Measurements from ENCODE around the gene ADGRD1.
"Not testable (repeated sequence)": the region's sequence is repeated elsewhere in the genome, so short reads cannot be mapped to it uniquely, and the experiment has no call there.

The ADGRD1 gene

DNA sequence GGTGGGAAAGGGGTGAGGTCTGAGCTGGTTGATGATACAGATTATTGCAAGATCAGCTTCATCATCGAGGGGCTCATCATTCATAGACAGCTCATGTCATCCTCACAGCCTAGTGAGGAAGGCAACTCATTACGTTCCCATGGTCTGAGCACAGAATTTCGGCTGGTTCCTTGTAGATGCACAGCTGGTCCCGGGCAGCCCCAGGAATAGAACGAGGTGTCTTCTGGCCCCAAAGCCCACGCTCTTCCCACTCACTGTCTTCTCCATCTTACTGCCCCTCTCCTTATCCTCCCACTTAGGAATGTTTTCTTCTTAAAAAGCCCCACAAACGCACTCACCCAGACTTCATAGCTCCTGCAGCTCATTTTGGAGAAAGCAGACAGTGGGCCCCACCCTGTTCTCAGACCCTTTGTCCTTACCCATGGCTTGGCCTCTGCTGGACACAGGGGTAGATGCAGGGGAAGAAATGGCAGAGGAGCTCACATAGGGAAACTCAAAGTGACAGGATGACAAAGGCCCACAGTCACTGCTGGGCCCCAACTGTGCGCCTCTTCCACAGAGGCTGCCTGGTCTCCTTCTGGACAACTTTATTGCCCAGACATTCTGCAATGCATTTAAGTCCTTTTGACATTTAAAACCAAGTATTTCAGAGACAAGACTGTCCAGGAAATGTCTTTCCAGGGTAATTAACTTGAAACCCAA, 162.2 kb downstream of the ADGRD1 start:
- H3K4me1 ChIP-seq (ENCODE audit: control insufficient read depth, insufficient read depth, low read length), result no peaks in the 10 kb centered on the region

DNA sequence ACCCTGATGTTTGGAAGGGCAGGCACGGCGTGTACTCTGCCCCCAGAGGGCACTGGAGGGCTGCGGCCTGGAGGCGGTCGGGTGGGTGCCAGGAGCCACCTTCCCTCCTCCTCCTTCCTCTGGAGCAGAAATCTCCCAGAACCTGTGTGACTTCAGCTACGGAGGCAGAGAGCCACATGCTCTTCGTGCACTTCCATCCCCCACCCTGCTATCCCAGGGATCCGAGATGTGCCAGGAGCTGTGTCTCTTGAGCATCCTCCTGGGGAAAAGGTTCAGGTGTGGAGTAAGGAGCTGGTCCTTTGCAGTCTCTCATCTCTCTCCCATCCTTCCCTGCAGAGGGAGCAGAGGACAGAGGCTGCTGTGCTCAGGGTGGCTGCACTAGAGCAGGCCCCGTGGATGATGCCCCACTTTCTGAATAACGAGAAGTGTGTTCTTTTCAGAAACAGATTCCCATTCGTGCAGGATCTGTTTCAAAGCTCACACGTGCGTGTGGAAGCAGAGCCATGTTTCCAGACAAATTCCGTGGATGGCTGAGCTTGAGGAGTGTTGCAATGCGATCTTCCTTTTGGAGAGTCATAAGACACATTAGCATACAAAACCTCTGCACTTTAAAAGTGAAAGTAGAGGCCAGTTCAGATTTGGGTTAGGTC, 162.9 kb downstream of the ADGRD1 start:
- Histone ChIP-seq H3K4me2 (ENCODE audit: low read length) (no peak overlapping the region), H3K4me3 (ENCODE audit: low read length) (no peak overlapping the region), H3K27me3 (ENCODE audit: control insufficient read depth, insufficient read depth, low read length) (no peaks in the 10 kb centered on the region), H3K36me3 (ENCODE audit: insufficient read depth, low read length) (no peaks in the 10 kb centered on the region), H3K9me3 (replicated peaks; ENCODE audit: low read length) (peaks cover 9% of the 10 kb centered on the region), H3K4me1 (ENCODE audit: control insufficient read depth, insufficient read depth, low read length) (no peaks in the 10 kb centered on the region), H3K9ac (ENCODE audit: low read depth, low read length) (no peak overlapping the region)

More for the DNA sequence above, 162.2 kb downstream of the ADGRD1 start:
- peaks cover 9% of the 10 kb centered on the region for H3K9me3 ChIP-seq (replicated peaks; ENCODE audit: low read length)
- H3K27me3 ChIP-seq (ENCODE audit: control insufficient read depth, insufficient read depth, low read length), result no peaks in the 10 kb centered on the region
- H3K36me3 ChIP-seq (ENCODE audit: insufficient read depth, low read length), result no peaks in the 10 kb centered on the region
- H3K4me3 ChIP-seq (ENCODE audit: low read length), result no peak overlapping the region
- no peak overlapping the region for H3K9ac ChIP-seq (ENCODE audit: low read depth, low read length)
- no peak overlapping the region for H3K4me2 ChIP-seq (ENCODE audit: low read length)

DNA sequence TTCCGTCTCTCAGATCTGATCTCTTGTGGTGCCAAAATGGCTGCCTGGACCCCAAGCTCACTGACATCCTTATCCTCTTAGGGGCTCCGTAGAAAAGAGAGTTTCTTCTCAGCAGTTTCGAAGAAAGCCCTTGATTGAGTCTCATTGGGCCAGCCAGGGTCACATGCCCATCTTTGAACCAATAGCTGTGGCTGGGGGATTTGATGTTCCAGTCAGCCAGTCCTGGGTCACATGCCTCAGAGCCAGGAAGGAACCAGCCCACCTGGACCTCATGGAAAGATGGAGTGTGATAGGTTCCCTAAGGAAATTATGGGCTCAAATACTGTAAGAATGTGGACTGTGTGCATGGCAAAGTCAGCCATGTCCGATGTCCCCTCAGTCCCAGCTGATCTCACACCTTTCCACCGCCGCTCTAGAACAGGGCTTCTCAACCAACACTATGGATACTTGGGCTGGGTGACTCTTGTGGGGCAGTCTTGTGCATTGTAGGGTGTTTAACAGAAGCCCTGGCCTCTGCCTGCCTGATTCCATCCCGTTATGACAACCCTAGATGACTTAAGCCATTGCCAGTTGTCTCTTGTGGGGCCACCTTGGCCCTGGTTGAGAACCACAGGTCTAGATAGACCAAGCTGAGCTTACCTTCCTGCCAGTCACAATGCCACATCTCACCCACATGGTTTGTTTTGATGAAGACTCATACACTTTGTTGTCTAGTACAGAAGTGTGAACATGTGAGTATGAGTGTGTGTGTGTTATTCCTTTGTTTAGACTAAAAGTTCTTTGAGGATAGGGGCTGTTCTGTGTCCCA, 163.9 kb downstream of the ADGRD1 start:
- H3K9ac ChIP-seq (ENCODE audit: low read depth, low read length), result no peak overlapping the region
- H3K4me1 ChIP-seq (ENCODE audit: control insufficient read depth, insufficient read depth, low read length), result no peaks in the 10 kb centered on the region
- H3K4me2 ChIP-seq (ENCODE audit: low read length), result no peak overlapping the region
- H3K36me3 ChIP-seq (ENCODE audit: insufficient read depth, low read length), result no peaks in the 10 kb centered on the region
- H3K4me3 ChIP-seq (ENCODE audit: low read length), result no peak overlapping the region
- no peaks in the 10 kb centered on the region for H3K27me3 ChIP-seq (ENCODE audit: control insufficient read depth, insufficient read depth, low read length)
- H3K9me3 ChIP-seq (replicated peaks; ENCODE audit: low read length), result peaks cover 9% of the 10 kb centered on the region

DNA sequence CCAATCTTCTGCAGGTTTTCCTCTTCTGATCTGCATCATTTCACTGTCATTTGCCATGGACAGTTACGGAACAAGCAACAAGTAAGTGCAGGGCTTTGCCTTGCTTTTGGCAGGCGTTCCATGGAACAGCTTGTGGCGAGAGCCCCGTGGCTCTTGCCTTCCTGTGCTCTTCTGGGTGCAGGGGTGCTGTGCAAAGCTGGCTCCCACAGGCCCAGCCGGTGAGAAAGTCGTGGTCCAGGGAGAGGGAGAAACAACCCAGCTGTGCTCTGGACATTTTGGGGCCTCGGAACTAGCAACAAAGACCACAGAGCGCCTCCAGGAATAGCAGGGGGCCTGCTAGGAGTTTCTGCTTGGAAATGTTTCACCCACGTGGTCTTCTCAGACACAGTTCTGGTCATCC, 164.7 kb downstream of the ADGRD1 start:
- Histone ChIP-seq H3K4me2 (ENCODE audit: low read length) (no peak overlapping the region), H3K4me1 (ENCODE audit: control insufficient read depth, insufficient read depth, low read length) (no peaks in the 10 kb centered on the region), H3K9ac (ENCODE audit: low read depth, low read length) (no peak overlapping the region), H3K9me3 (replicated peaks; ENCODE audit: low read length) (peaks cover 9% of the 10 kb centered on the region), H3K4me3 (ENCODE audit: low read length) (no peak overlapping the region), H3K36me3 (ENCODE audit: insufficient read depth, low read length) (no peaks in the 10 kb centered on the region), H3K27me3 (ENCODE audit: control insufficient read depth, insufficient read depth, low read length) (no peaks in the 10 kb centered on the region)

DNA sequence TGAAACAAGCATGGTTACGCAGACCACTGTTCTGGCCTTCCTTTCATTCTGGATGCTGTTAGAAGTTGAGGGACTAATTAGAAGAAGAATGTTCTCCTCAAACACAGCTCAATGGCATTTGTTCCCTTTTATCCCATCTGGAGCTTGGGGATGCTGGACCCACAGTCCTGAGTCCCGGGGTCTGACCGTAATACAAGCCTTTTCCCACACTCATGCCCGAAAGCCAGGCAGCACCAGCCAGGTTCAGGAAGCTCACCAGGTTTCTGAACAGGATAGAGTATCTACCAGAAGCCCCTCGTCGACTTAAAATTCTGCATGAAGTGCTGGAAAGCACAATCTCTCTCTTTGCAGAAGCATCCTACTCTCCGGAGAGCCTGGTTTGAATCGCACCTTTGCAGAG, 165.6 kb downstream of the ADGRD1 start:
- H3K4me3 ChIP-seq (ENCODE audit: low read length); H3K4me1 ChIP-seq (ENCODE audit: control insufficient read depth, insufficient read depth, low read length); H3K36me3 ChIP-seq (ENCODE audit: insufficient read depth, low read length); H3K9me3 ChIP-seq (replicated peaks; ENCODE audit: low read length); H3K4me2 ChIP-seq (ENCODE audit: low read length); H3K27me3 ChIP-seq (ENCODE audit: control insufficient read depth, insufficient read depth, low read length); H3K9ac ChIP-seq (ENCODE audit: low read depth, low read length): not testable (repeated sequence)

DNA sequence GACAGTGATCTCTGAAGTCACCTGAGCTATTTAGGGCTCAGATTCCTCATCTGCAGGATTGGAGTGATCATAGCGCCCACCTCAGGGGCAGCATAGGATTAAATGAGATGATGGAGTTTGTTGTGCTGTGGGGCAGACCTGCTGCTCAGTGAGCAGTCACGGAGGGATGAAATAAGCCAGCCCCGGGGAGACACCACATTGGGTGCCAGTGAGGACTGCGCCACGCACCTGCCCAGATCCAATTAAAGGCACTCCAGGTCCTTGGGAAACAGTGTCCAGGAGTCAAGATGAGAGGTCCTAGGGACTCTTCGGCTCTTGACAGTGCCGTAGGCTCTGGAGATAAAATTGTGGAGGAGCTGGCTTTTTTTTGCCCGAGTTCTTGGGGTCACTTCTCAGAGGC, 166.2 kb downstream of the ADGRD1 start:
- peaks cover 9% of the 10 kb centered on the region for H3K9me3 ChIP-seq (replicated peaks; ENCODE audit: low read length)
- no peak overlapping the region for H3K9ac ChIP-seq (ENCODE audit: low read depth, low read length)
- H3K27me3 ChIP-seq (ENCODE audit: control insufficient read depth, insufficient read depth, low read length), result no peaks in the 10 kb centered on the region
- no peak overlapping the region for H3K4me2 ChIP-seq (ENCODE audit: low read length)
- H3K36me3 ChIP-seq (ENCODE audit: insufficient read depth, low read length), result no peaks in the 10 kb centered on the region
- H3K4me3 ChIP-seq (ENCODE audit: low read length), result no peak overlapping the region
- no peaks in the 10 kb centered on the region for H3K4me1 ChIP-seq (ENCODE audit: control insufficient read depth, insufficient read depth, low read length)

DNA sequence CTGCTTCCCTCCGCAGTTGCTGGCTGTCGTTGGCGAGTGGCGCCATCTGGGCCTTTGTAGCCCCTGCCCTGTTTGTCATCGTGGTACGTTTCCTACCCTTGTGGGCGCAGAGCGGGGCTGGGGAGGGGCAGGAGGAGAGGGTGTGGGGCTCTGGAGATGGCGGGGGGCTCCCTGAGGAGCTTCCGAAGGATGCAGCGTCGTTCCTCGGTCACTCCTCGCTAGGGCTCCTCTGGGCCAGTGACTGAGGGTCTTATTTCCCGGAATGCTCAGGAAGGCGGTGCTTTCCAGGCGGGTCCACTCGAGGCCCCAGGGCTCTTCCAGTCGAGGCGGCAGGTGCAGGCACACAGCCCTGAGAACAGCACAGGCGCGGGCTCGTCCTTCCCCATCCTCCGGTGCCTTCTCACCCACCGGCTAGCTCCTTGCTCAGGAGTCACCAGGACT, 167.1 kb downstream of the ADGRD1 start:
- H3K27me3 ChIP-seq (ENCODE audit: control insufficient read depth, insufficient read depth, low read length), result no peaks in the 10 kb centered on the region
- no peak overlapping the region for H3K4me3 ChIP-seq (ENCODE audit: low read length)
- H3K4me1 ChIP-seq (ENCODE audit: control insufficient read depth, insufficient read depth, low read length), result no peaks in the 10 kb centered on the region
- no peak overlapping the region for H3K4me2 ChIP-seq (ENCODE audit: low read length)
- peaks cover 9% of the 10 kb centered on the region for H3K9me3 ChIP-seq (replicated peaks; ENCODE audit: low read length)
- H3K36me3 ChIP-seq (ENCODE audit: insufficient read depth, low read length), result no peaks in the 10 kb centered on the region
- H3K9ac ChIP-seq (ENCODE audit: low read depth, low read length), result no peak overlapping the region

DNA sequence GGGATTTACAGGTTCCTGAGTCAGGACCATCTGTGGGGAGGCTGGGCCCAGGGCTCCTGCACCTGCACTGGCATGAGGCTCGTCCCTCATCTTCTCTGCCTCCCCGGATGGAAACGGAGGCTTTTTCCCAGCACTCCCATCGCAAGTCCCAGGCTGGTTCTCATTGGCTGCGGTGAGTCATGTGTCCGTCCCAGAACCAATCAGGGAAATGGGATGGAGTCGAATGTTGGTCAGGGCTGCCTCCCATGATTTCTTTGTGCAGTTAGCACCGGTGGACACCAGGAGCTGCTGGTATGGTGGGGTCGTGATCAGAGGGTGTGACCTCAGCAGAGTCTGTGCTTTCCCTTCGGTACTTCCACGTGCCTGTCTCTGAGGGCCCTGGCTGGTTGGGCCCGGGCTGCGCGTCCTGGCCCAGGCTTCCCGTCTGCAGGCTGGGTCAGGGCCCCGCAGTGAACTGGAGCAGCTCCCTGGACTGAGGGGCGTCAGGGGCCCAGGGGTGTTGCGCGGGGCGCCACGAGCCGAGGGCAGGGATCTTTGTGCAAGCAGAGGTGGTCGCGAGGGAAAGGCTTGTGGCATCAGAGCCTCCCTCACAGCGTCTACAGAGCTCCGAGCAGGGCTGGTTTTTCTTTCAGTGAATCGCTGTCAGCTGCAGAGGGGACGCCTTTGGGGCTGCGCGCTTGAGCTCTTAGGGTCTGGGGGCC, 168.1 kb downstream of the ADGRD1 start:
- no peaks in the 10 kb centered on the region for H3K36me3 ChIP-seq (ENCODE audit: insufficient read depth, low read length)
- no peak overlapping the region for H3K4me3 ChIP-seq (ENCODE audit: low read length)
- no peak overlapping the region for H3K9ac ChIP-seq (ENCODE audit: low read depth, low read length)
- H3K4me2 ChIP-seq (ENCODE audit: low read length), result no peak overlapping the region
- peaks cover 9% of the 10 kb centered on the region for H3K9me3 ChIP-seq (replicated peaks; ENCODE audit: low read length)
- no peaks in the 10 kb centered on the region for H3K27me3 ChIP-seq (ENCODE audit: control insufficient read depth, insufficient read depth, low read length)
- H3K4me1 ChIP-seq (ENCODE audit: control insufficient read depth, insufficient read depth, low read length), result no peaks in the 10 kb centered on the region

DNA sequence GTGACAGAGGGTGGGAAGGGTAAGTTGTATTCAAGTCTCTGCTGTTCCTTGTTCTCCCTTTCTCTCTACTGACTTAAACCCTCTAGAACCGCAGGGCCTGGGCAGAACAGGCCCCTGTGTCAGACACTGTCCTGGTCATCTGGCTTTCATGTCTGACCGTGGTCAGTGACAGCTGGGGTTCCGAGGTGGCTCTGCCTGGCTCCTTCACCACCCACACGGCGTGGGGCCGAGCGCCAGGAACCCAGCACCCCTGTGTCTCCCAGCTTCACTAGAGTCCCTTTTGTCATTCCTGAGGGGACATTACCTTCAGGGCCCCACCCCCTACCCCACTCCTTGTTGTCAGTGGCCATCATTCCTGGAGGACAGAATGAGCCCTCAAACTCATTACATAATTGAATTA, 168.9 kb downstream of the ADGRD1 start:
- Histone ChIP-seq H3K9me3 (replicated peaks; ENCODE audit: low read length) (peaks cover 9% of the 10 kb centered on the region), H3K4me3 (ENCODE audit: low read length) (no peak overlapping the region), H3K4me1 (ENCODE audit: control insufficient read depth, insufficient read depth, low read length) (no peaks in the 10 kb centered on the region), H3K36me3 (ENCODE audit: insufficient read depth, low read length) (no peaks in the 10 kb centered on the region), H3K9ac (ENCODE audit: low read depth, low read length) (no peak overlapping the region), H3K4me2 (ENCODE audit: low read length) (no peak overlapping the region), H3K27me3 (ENCODE audit: control insufficient read depth, insufficient read depth, low read length) (no peaks in the 10 kb centered on the region)

DNA sequence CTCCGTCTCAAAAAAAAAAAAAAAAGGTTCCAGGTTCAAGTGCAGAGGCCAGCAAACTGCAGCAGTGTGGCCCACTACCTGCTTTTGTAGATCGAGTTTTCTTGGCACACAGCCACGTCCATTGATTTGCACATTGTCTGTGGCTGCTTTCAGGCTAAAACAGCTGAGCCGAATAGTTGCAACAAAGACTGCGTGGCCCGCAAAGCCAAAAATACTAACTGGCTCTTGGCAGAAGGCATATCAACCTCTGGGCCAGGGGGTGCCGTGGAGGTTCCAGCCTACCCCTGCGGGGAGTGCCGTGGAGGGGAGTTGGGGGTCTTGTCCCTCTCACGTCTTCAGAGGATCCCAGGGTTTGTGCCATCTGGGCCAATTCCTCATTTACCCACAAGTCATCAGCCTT, 170.1 kb downstream of the ADGRD1 start:
- Histone ChIP-seq H3K9me3 (replicated peaks; ENCODE audit: low read length) (peaks cover 12% of the 10 kb centered on the region), H3K9ac (ENCODE audit: low read depth, low read length) (no peak overlapping the region), H3K4me1 (ENCODE audit: control insufficient read depth, insufficient read depth, low read length) (no peaks in the 10 kb centered on the region), H3K36me3 (ENCODE audit: insufficient read depth, low read length) (no peaks in the 10 kb centered on the region), H3K4me2 (ENCODE audit: low read length) (no peak overlapping the region), H3K27me3 (ENCODE audit: control insufficient read depth, insufficient read depth, low read length) (no peaks in the 10 kb centered on the region), H3K4me3 (ENCODE audit: low read length) (no peak overlapping the region)

Measured in skeletal muscle satellite cell (primary cell).